HCT116 (cell line): Measurements from ENCODE around the gene CKAP4.

Source experiments
- CBX3 ChIP-seq: IDR thresholded peaks from 2 replicates; pipeline ENCODE4 v1.6.1; 2012; ENCODE audit warnings: low read depth
- CTCF ChIP-seq, 3 experiments: fragments of 200-600 bp in 1 of 3; sonication (generic) in 1 of 3; IDR thresholded peaks in 2 of 3; conservative IDR thresholded peaks in 1 of 3; 2 replicates each; pipeline ENCODE4 v1.5.1; 2012 to 2017; ENCODE audit warnings: low read depth in 2 of 3, low read length in 2 of 3, antibody characterized with exemption in 1 of 3, borderline replicate concordance in 1 of 3, control low read depth in 1 of 3, mild to moderate bottlenecking in 1 of 3, mixed read lengths in 1 of 3, mixed run types in 1 of 3, moderate library complexity in 1 of 3; ENCODE audit not compliant: insufficient read depth in 1 of 3
- EZH2 ChIP-seq: fragments of 200-600 bp; sonication (generic); IDR thresholded peaks from 2 replicates; pipeline ENCODE4 v1.6.1; 2017; ENCODE audit warnings: antibody characterized with exemption, mixed run types
- FOSL1 ChIP-seq: IDR thresholded peaks from 2 replicates; pipeline ENCODE4 v1.6.1; 2012; ENCODE audit warnings: low read depth
- JUND ChIP-seq: IDR thresholded peaks from 2 replicates; pipeline ENCODE4 v1.6.1; 2012
- MAX ChIP-seq: IDR thresholded peaks from 2 replicates; pipeline ENCODE4 v1.6.1; 2012
- POLR2A ChIP-seq: IDR thresholded peaks from 2 replicates; pipeline ENCODE4 v1.7.0; 2011; ENCODE audit warnings: borderline replicate concordance; ENCODE audit not compliant: insufficient read depth, insufficient read length; ENCODE audit errors: extremely low read depth
- POLR2AphosphoS5 ChIP-seq: IDR thresholded peaks from 2 replicates; pipeline ENCODE4 v1.6.1; 2011; ENCODE audit warnings: mild to moderate bottlenecking, low read depth, low read length, moderate library complexity
- SIN3A ChIP-seq: IDR thresholded peaks from 2 replicates; pipeline ENCODE4 v1.6.1; 2012; ENCODE audit warnings: low read depth
- SRF ChIP-seq: IDR thresholded peaks from 2 replicates; pipeline ENCODE4 v1.6.1; 2012; ENCODE audit warnings: low read depth
- TCF7L2 ChIP-seq: IDR thresholded peaks from 2 replicates; pipeline ENCODE4 v1.7.0; 2011; ENCODE audit warnings: borderline replicate concordance, inconsistent platforms; ENCODE audit not compliant: insufficient read depth, insufficient read length; ENCODE audit errors: extremely low read depth
- YY1 ChIP-seq: IDR thresholded peaks from 2 replicates; pipeline ENCODE4 v1.6.1; 2011; ENCODE audit warnings: low read length, low read depth, moderate library complexity, mild to moderate bottlenecking; ENCODE audit not compliant: insufficient replicate concordance; ENCODE audit errors: extremely low read depth
- ZNF274 ChIP-seq: fragments of 200-500 bp; sonication (Bioruptor generic); IDR thresholded peaks from 2 replicates; pipeline ENCODE4 v1.6.1; 2014; ENCODE audit warnings: mild to moderate bottlenecking, low read depth, low read length, inconsistent platforms

- TF ChIP-seq CTCF (IDR thresholded peaks at IDR 0.05 in 2 of 3, conservative IDR thresholded peaks at IDR 0.05 in 1 of 3; ENCODE audit: borderline replicate concordance in 1 of 3, insufficient read depth in 1 of 3, low read depth in 2 of 3, low read length in 2 of 3) (no peak), TCF7L2 (no peak), MAX (no peak), SRF (no peak), POLR2A (no peak), EZH2 (no peak), SIN3A (no peak), JUND (no peak), POLR2AphosphoS5 (no peak), CBX3 (no peak), YY1 (no peak), ZNF274 (no peak), FOSL1 (no peak)
These were observed 23.5 kb downstream of the CKAP4 start for GRCh38 chr12:106224355-106224706.
